GM12892 (cell line): ENCODE results near the gene KIF18B.

Source experiments
- POLR2A ChIP-seq: IDR thresholded peaks from 2 replicates; pipeline ENCODE4 v1.6.1; 2011; ENCODE audit warnings: low read depth, low read length, control low read depth
- POLR2AphosphoS5 ChIP-seq: IDR thresholded peaks from 2 replicates; pipeline ENCODE4 v1.6.1; 2011; ENCODE audit warnings: low read depth, low read length, control low read depth
- TAF1 ChIP-seq: IDR thresholded peaks from 2 replicates; pipeline ENCODE4 v1.6.1; 2011; ENCODE audit warnings: low read depth, mild to moderate bottlenecking, control low read depth, low read length, borderline replicate concordance

DNA sequence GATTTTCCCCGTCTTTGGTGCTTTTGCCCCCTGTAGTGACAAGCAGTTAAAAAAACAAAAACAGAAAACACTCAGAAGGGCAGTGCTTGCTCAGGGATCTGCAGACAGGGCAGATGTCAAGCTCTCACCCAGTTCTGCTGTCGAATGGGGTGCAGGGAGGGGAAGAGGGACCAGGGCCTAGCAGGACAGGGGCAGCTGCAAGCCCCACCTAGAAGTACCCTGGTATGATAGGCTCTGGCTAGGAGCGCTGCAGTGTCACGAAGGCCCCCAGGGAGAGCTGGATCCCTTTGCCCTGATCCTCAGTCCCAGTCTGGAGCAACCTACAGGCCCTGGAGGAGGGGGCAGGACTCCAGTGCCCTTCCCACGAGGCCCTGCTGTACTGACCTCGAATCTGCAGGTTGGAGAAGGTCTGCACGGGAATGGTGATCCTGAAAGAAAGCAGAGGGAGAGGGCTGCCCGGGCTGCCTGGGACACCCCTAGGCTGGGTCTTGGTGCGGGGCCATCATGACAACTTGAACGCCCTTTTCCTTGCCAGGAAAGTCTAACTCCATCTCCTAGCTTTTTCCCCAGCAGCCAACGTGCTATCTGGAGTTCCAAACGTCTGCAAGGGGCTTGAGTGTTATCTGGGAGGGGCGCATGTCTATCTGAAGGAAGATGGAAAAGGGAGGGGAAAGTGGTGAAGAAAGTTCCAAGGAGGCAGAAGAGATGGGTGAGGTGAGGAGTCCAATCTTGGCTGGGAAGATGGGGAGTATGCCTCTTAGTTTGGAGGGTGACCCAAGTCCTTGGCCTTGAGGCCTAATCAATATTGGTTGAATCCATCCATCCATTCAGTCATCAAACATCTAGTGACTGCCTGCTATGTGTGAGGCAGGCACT, 37.1 kb downstream of the KIF18B start:
- no peak for TF ChIP-seq POLR2A
- no peak for TF ChIP-seq POLR2AphosphoS5
- TF ChIP-seq TAF1 = no peak
